K562 (cell line): ENCODE measurements around the gene SRD5A1. TPM values are rescaled to one million over a fixed set of nuclear protein-coding genes. Genes with fewer than 3 reads are reported as not detected.

Source experiments
- ATAC-seq: fragments of 200-7000 bp; cut with Tn5 transposase; 3 replicates; pipeline ENCODE4 v1.9.1; 2020; ENCODE audit warnings: moderate library complexity
- BruUV-seq: library from RNA; stranded (reverse); fragments of 400-500 nt; replicated peaks from 2 replicates; lab custom pipeline; 2021; lab: Mats Ljungman, UMichigan
- CTCF ChIA-PET: fragments of 300-600 bp; formaldehyde crosslinking; extraction: SDS; loops from one replicate; lab custom pipeline; 2021; ENCODE audit warnings: low intra/inter-chr PET ratio; lab: Yijun Ruan, JAX
- POLR2A ChIA-PET: fragments of 300-600, 350-650 bp; sonication (Branson Sonifier 250); formaldehyde crosslinking; extraction: SDS; loops from one replicate; lab custom pipeline; 2021; ENCODE audit warnings: antibody characterized with exemption, inconsistent platforms; lab: Yijun Ruan, JAX
- DNase-seq, 4 experiments: peaks; one replicate each; pipeline versions ENCODE4 v3.0.0 to v3.0.0-alpha.2; 2011 to 2018; ENCODE audit warnings: low spot score in 3 of 4, mixed read lengths in 3 of 4; ENCODE audit errors: extremely low read depth in 1 of 4
- FAIRE-seq: peaks from 2 replicates; lab custom pipeline; 2011; peaks lifted over from hg19 to GRCh38; lab: Jason Lieb, UNC
- H2AFZ ChIP-seq: 2 replicates; pipeline ENCODE4 v1.6.0; 2011; ENCODE audit warnings: low read depth, low read length, control low read depth, inconsistent platforms
- H3K27ac ChIP-seq: fragments of 200-600 bp; 3 replicates; pipeline ENCODE4 v1.8.0; 2011; ENCODE audit warnings: low read depth, mild to moderate bottlenecking, control low read depth, inconsistent platforms, low read length, moderate library complexity, mixed read lengths; ENCODE audit errors: extremely low read depth
- H3K27me3 ChIP-seq, 2 experiments: fragments of 300-600 bp in 1 of 2; 2 replicates in 1 of 2; 3 replicates in 1 of 2; pipeline versions ENCODE4 v1.6.0 to v1.8.0; 2011; ENCODE audit warnings: inconsistent platforms in 2 of 2, low read length in 2 of 2, mild to moderate bottlenecking in 1 of 2, mixed read lengths in 1 of 2, moderate library complexity in 1 of 2; ENCODE audit not compliant: control insufficient read depth in 2 of 2, insufficient read depth in 2 of 2
- H3K36me3 ChIP-seq: fragments of 300-600 bp; 3 replicates; pipeline ENCODE4 v1.8.0; 2011; ENCODE audit warnings: mild to moderate bottlenecking, low read length, inconsistent platforms; ENCODE audit not compliant: control insufficient read depth, insufficient read depth
- H3K4me1 ChIP-seq, 2 experiments: fragments of 200-600 bp in 1 of 2; replicated peaks in 1 of 2; 2 replicates in 1 of 2; 3 replicates in 1 of 2; pipeline versions ENCODE4 v1.5.1 to v1.8.0; 2011; ENCODE audit warnings: inconsistent platforms in 2 of 2, low read length in 2 of 2, mild to moderate bottlenecking in 1 of 2, mixed read lengths in 1 of 2, moderate library complexity in 1 of 2; ENCODE audit not compliant: control insufficient read depth in 2 of 2, insufficient read depth in 2 of 2
- H3K4me2 ChIP-seq: 2 replicates; pipeline ENCODE4 v1.6.1; 2011; ENCODE audit warnings: low read length, control low read depth, inconsistent platforms, mixed read lengths; ENCODE audit not compliant: insufficient read depth
- H3K4me3 ChIP-seq: fragments of 200-600 bp; sonication (generic), shearing (Covaris generic); 2 replicates; pipeline ENCODE4 v1.5.1; 2016; ENCODE audit warnings: control low read depth, inconsistent platforms
- H3K79me2 ChIP-seq: fragments of 200-600 bp; 3 replicates; pipeline ENCODE4 v1.8.0; 2011; ENCODE audit warnings: low read length, inconsistent platforms; ENCODE audit not compliant: control insufficient read depth, insufficient read depth
- H3K9ac ChIP-seq, 2 experiments: 2 replicates each; pipeline versions ENCODE4 v1.6.0 to v1.6.1; 2011; ENCODE audit warnings: low read depth in 2 of 2, low read length in 2 of 2, control low read depth in 1 of 2, inconsistent platforms in 1 of 2, mild to moderate bottlenecking in 1 of 2, mixed read lengths in 1 of 2; ENCODE audit not compliant: insufficient read depth in 1 of 2
- H3K9me1 ChIP-seq: one replicate; pipeline ENCODE4 v1.6.0; 2011; ENCODE audit warnings: inconsistent platforms, mild to moderate bottlenecking, low read length, moderate library complexity; ENCODE audit not compliant: control insufficient read depth, insufficient read depth
- H3K9me3 ChIP-seq: replicated peaks from 2 replicates; pipeline ENCODE4 v1.5.1; 2011; ENCODE audit warnings: low read depth, low read length, inconsistent platforms; ENCODE audit not compliant: control insufficient read depth, insufficient read depth
- H4K20me1 ChIP-seq: replicated peaks from 2 replicates; pipeline ENCODE4 v1.6.1; 2011; ENCODE audit warnings: low read length, inconsistent platforms, mixed read lengths; ENCODE audit not compliant: control insufficient read depth, insufficient read depth
- CBFA2T3 ChIP-seq: fragments of 450-650 bp; IDR thresholded peaks from 2 replicates; pipeline ENCODE4 v1.6.1; 2017
- EGR1 ChIP-seq: fragments of 450-650 bp; conservative IDR thresholded peaks from 2 replicates; pipeline ENCODE4 v1.6.1; 2017; ENCODE audit warnings: mild to moderate bottlenecking
- HNRNPH1 ChIP-seq: fragments of 200-400 bp; formaldehyde crosslinking; optimal IDR thresholded peaks from 2 replicates; pipeline ENCODE3; 2017; ENCODE audit warnings: low read depth, mild to moderate bottlenecking, low read length, moderate library complexity
- JUN ChIP-seq, 2 experiments: sonication (generic) in 1 of 2; formaldehyde crosslinking in 1 of 2; IDR thresholded peaks; 2 replicates each; pipeline versions ENCODE4 v1.6.1 to v1.8.0; 2012 to 2022; ENCODE audit warnings: borderline replicate concordance in 2 of 2, mild to moderate bottlenecking in 2 of 2, improper control_type of control experiment in 1 of 2, low read depth in 1 of 2, low read length in 1 of 2, missing genetic modification reagents in 1 of 2
- JUND ChIP-seq, 2 experiments: IDR thresholded peaks; 2 replicates in 1 of 2; 3 replicates in 1 of 2; pipeline ENCODE4 v1.6.1; 2011; ENCODE audit warnings: borderline replicate concordance in 2 of 2, low read depth in 2 of 2, low read length in 2 of 2, improper control_type of control experiment in 1 of 2, missing biosample characterization in 1 of 2, missing genetic modification characterization in 1 of 2, missing genetic modification reagents in 1 of 2
- MYNN ChIP-seq, 2 experiments: sonication (generic); formaldehyde crosslinking in 1 of 2; IDR thresholded peaks; 2 replicates each; pipeline versions ENCODE4 v1.5.0 to v1.6.1; 2016 to 2020; ENCODE audit warnings: antibody characterized with exemption in 1 of 2, missing genetic modification reagents in 1 of 2
- RBM15 ChIP-seq: fragments of 200-400 bp; formaldehyde crosslinking; IDR thresholded peaks from 2 replicates; pipeline ENCODE4 v1.6.1; 2018; ENCODE audit warnings: mild to moderate bottlenecking, low read length, moderate library complexity; ENCODE audit not compliant: insufficient read depth
- XRCC4 ChIP-seq: IDR thresholded peaks from one replicate; pipeline ENCODE4 v1.6.1; 2011; ENCODE audit not compliant: insufficient read depth, insufficient read length; ENCODE audit errors: extremely low read depth
- ZNF274 ChIP-seq: IDR thresholded peaks from 2 replicates; pipeline ENCODE4 v1.6.1; 2011; ENCODE audit warnings: low read depth, mild to moderate bottlenecking, low read length, moderate library complexity, borderline replicate concordance
- WGBS: fragments of 100-300 bp; shearing (Covaris generic); methylation state at CpG from one replicate; pipeline ENCODE4 v1.1.6; 2016; ENCODE audit warnings: low coverage, mixed read lengths; ENCODE audit not compliant: insufficient coverage; ENCODE audit errors: missing lambda C conversion rate; 5-methylcytosine and 5-hydroxymethylcytosine counted together
- in situ Hi-C: fragments of 300-500 bp; cut with MboI; formaldehyde crosslinking; loops from 4 replicates; pipeline ENCODE4 v1.15.0; 2018; ENCODE audit warnings: inconsistent platforms, mixed read lengths
- intact Hi-C: fragments of 100-400 bp; cut with micrococcal nuclease; formaldehyde crosslinking; loops from 2 replicates; pipeline ENCODE4 v1.14.2; 2022
- polyA plus RNA-seq, 8 experiments: library from polyadenylated mRNA; depleted of rRNA in 4 of 8; stranded (reverse) in 5 of 8; unstranded in 3 of 8; fragments of >200 nt; fragmentation: Nextera tagmentation in 2 of 8; fragmentation: Illumina TruSeq in 1 of 8; extraction: Ambion mirVana in 2 of 8; extraction: Trizol in 1 of 8; gene quantifications; 2 replicates each; pipeline versions ENCODE4 v1.2.1 to v1.2.3, GENCODE V29; 2011 to 2014; ENCODE audit warnings: inconsistent platforms in 1 of 8, missing spikeins in 1 of 8
- total RNA-seq, 7 experiments: library from RNA; depleted of rRNA in 6 of 7; stranded (reverse); fragments of >200 nt in 6 of 7; fragmentation: Illumina TruSeq in 2 of 7; extraction: Trizol in 2 of 7; gene quantifications; 2 replicates each; pipeline versions ENCODE4 v1.2.1 to v1.2.3, GENCODE V29; 2011 to 2021; ENCODE audit warnings: low replicate concordance in 1 of 7
- TF ChIP-seq, protein P1 (sequence below): sonication (generic); formaldehyde crosslinking; IDR thresholded peaks from 2 replicates; pipeline ENCODE4 v1.8.0; 2022; ENCODE audit warnings: mild to moderate bottlenecking, missing genetic modification reagents

The SRD5A1 gene
- total and polyA plus RNA-seq, 9 of the 15 experiments (the other 6 are each of a cell fraction or from before 2014, with no cell fraction given): 1.3 to 22.6 (median 8.1) TPM

GRCh38 chr5:6623228-6623627 lies 10.0 kb upstream of the SRD5A1 start:
- H3K79me2 ChIP-seq: peaks cover 83% of the 10 kb centered on the region
- FAIRE-seq (no peak), ATAC-seq (no peak), DNase-seq (no peak)
- no peaks in the 10 kb centered on the region for H3K9me3 ChIP-seq
- H2AFZ ChIP-seq: no peak overlapping the region
- no TSS peak for BruUV-seq
- H3K4me2 ChIP-seq: no peak overlapping the region
- H4K20me1 ChIP-seq: 0 out of 2 replicates have a peak, but pooled peaks cover 4% of the 10 kb centered on the region
- peaks cover 98% of the 10 kb centered on the region for H3K36me3 ChIP-seq
- ChIA-PET POLR2A (interaction anchor here (0.7 to 1.2 kb wide), 2 partner anchors 8 to 9 kb away, joined by 3 to 4 read pairs; partner anchors contain the start of gene NSUN2), CTCF (no interaction called here)
- peak; percentile 24; the same call in 1 of the 2 replicates for TF ChIP-seq EGR1
- TF ChIP-seq ZNF274: peak; percentile 71; the same call in 1 of the 2 replicates
- TF ChIP-seq RBM15: no peak
- no peak for TF ChIP-seq JUND (IDR thresholded peaks at IDR 0.05; ENCODE audit: borderline replicate concordance, low read depth, low read length)
- no peak for TF ChIP-seq JUND (tag; IDR thresholded peaks at IDR 0.05; ENCODE audit: borderline replicate concordance, low read depth, low read length)
- WGBS: 73% methylated on average over 4 of the region's 4 CpGs
- H3K27ac ChIP-seq: no peak overlapping the region
- in situ Hi-C loops: no loop called here
- no peaks in the 10 kb centered on the region for H3K9me1 ChIP-seq
- H3K9ac ChIP-seq: no peak overlapping the region
- intact Hi-C loops: no loop called here
- H3K27me3 ChIP-seq: no peaks in the 10 kb centered on the region
- no peaks in the 10 kb centered on the region for H3K4me1 ChIP-seq
- H3K4me3 ChIP-seq: no peak overlapping the region

GRCh38 chr5:6623941-6624340 lies 9.3 kb upstream of the SRD5A1 start:
- H3K9ac ChIP-seq: no peak overlapping the region
- ATAC-seq (no peak), DNase-seq (no peak), FAIRE-seq (no peak)
- no TSS peak for BruUV-seq
- no peak overlapping the region for H2AFZ ChIP-seq
- H3K4me2 ChIP-seq: no peak overlapping the region
- no peaks in the 10 kb centered on the region for H3K9me1 ChIP-seq
- intact Hi-C loops: no loop called here
- no peak overlapping the region for H3K4me3 ChIP-seq
- CTCF ChIA-PET: no interaction called here
- H3K36me3 ChIP-seq: peaks cover 98% of the 10 kb centered on the region
- in situ Hi-C loops: no loop called here
- TF ChIP-seq JUN (IDR thresholded peaks at IDR 0.05; ENCODE audit: borderline replicate concordance, low read depth, low read length): no peak
- TF ChIP-seq JUN (CRISPR knock-in tag; IDR thresholded peaks at IDR 0.05; ENCODE audit: borderline replicate concordance): no peak
- no peak for TF ChIP-seq HNRNPH1
- TF ChIP-seq MYNN (IDR thresholded peaks at IDR 0.05): no peak
- TF ChIP-seq MYNN (CRISPR knock-in tag; IDR thresholded peaks at IDR 0.05): no peak
- TF ChIP-seq, protein P1, sequence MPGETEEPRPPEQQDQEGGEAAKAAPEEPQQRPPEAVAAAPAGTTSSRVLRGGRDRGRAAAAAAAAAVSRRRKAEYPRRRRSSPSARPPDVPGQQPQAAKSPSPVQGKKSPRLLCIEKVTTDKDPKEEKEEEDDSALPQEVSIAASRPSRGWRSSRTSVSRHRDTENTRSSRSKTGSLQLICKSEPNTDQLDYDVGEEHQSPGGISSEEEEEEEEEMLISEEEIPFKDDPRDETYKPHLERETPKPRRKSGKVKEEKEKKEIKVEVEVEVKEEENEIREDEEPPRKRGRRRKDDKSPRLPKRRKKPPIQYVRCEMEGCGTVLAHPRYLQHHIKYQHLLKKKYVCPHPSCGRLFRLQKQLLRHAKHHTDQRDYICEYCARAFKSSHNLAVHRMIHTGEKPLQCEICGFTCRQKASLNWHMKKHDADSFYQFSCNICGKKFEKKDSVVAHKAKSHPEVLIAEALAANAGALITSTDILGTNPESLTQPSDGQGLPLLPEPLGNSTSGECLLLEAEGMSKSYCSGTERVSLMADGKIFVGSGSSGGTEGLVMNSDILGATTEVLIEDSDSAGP (CRISPR knock-in tag): no peak
- no peak for TF ChIP-seq XRCC4
- no peak for TF ChIP-seq CBFA2T3
- H4K20me1 ChIP-seq: 0 out of 2 replicates have a peak, but pooled peaks cover 4% of the 10 kb centered on the region
- WGBS: 73% methylated on average over 3 of the region's 3 CpGs
- H3K27ac ChIP-seq: no peak overlapping the region
- no peaks in the 10 kb centered on the region for H3K27me3 ChIP-seq
- no peaks in the 10 kb centered on the region for H3K4me1 ChIP-seq
- no peaks in the 10 kb centered on the region for H3K9me3 ChIP-seq
- POLR2A ChIA-PET: interaction anchor here (0.7 to 1.2 kb wide), 2 partner anchors 8 to 9 kb away, joined by 3 to 4 read pairs; partner anchors contain the start of gene NSUN2
- H3K79me2 ChIP-seq: peaks cover 88% of the 10 kb centered on the region
